Measurements from ENCODE around the gene MAPK6.

DNA sequence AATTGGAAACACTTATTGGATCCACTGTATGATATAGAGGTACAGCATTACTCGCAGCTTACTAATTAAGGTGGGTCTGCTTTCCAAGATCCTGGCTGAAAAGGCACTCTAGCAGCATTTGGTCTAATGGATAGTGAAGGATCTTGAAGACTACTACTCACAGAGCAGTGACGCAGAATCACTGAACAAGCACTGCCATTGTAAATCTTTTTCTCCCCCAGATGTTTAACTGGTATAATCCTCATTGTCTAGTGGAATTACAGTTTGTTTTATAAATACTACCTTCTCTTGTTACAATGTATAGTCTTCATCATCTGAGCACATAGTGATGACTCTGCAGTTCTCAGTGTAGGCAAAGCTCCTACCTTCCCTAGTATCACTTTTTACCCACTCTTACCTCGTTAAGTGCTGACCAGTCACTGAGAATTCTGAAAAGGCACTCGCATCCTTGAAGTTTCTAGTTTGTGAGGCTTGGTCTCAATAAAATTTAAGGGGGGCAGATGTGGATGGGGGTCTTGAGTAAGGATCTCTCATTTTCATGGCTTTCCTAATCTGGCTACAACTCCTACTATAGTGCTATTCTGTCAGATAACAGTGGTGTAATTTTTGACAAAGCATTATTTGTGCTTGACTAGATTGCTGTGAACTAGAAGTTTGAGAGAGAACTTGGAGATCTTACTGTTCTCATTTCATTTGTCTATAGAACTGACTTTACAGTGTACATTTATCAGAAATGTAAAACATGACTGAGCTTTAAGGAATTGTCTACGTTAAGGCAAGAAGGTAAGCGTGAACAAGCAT, 23.2 kb downstream of the MAPK6 start:
- TF ChIP-seq, protein P1, sequence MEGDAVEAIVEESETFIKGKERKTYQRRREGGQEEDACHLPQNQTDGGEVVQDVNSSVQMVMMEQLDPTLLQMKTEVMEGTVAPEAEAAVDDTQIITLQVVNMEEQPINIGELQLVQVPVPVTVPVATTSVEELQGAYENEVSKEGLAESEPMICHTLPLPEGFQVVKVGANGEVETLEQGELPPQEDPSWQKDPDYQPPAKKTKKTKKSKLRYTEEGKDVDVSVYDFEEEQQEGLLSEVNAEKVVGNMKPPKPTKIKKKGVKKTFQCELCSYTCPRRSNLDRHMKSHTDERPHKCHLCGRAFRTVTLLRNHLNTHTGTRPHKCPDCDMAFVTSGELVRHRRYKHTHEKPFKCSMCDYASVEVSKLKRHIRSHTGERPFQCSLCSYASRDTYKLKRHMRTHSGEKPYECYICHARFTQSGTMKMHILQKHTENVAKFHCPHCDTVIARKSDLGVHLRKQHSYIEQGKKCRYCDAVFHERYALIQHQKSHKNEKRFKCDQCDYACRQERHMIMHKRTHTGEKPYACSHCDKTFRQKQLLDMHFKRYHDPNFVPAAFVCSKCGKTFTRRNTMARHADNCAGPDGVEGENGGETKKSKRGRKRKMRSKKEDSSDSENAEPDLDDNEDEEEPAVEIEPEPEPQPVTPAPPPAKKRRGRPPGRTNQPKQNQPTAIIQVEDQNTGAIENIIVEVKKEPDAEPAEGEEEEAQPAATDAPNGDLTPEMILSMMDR (IDR thresholded peaks at IDR 0.05; ENCODE audit: low read depth, low read length) = no peak
- no peak for TF ChIP-seq EZH2phosphoT487 (IDR thresholded peaks at IDR 0.05; ENCODE audit: low read depth)

All from OCI-LY3 (cell line).